SK-N-SH (cell line): ENCODE results near the gene TFRC. TPM values are rescaled to one million over a fixed set of nuclear protein-coding genes. Genes with fewer than 3 reads are reported as not detected.

ENCODE experiments used
- CTCF ChIA-PET: fragments of 300-600, 350-600 bp; formaldehyde crosslinking; extraction: SDS; loops from one replicate; lab custom pipeline; 2021; lab: Yijun Ruan, JAX
- POLR2A ChIA-PET: fragments of 350-600 bp; sonication (Branson Sonifier 250); formaldehyde crosslinking; extraction: SDS; loops from one replicate; lab custom pipeline; 2020; ENCODE audit warnings: antibody characterized with exemption, inconsistent platforms; lab: Yijun Ruan, JAX
- DNase-seq: peaks from one replicate; pipeline ENCODE4 v3.0.0; 2012
- H2AFZ ChIP-seq: fragments of 200-600 bp; sonication (generic); 2 replicates; pipeline ENCODE4 v1.8.1; 2016; ENCODE audit warnings: antibody characterized with exemption, mild to moderate bottlenecking, low read depth
- H3F3A ChIP-seq: fragments of 200-600 bp; sonication (generic); replicated peaks from 2 replicates; pipeline ENCODE3; 2016; ENCODE audit warnings: antibody characterized with exemption, mild to moderate bottlenecking; ENCODE audit not compliant: insufficient read depth
- H3K27ac ChIP-seq, 2 experiments: fragments of 200-500 bp in 1 of 2; fragments of 200-600 bp in 1 of 2; sonication (Bioruptor generic) in 1 of 2; sonication (generic), shearing (Covaris generic) in 1 of 2; 2 replicates each; pipeline versions ENCODE4 v1.5.1 to v1.6.1; 2014 to 2016; ENCODE audit warnings: low read depth in 2 of 2, inconsistent platforms in 1 of 2, low read length in 1 of 2, mild to moderate bottlenecking in 1 of 2, mixed read lengths in 1 of 2
- H3K27me3 ChIP-seq: fragments of 200-600 bp; sonication (generic), shearing (Covaris generic); 2 replicates; pipeline ENCODE4 v1.6.1; 2016; ENCODE audit warnings: mixed run types; ENCODE audit not compliant: insufficient read depth
- H3K36me3 ChIP-seq, 2 experiments: fragments of 200-500 bp in 1 of 2; fragments of 200-600 bp in 1 of 2; sonication (Bioruptor generic) in 1 of 2; sonication (generic) in 1 of 2; replicated peaks in 1 of 2; 2 replicates each; pipeline versions ENCODE3 to v1.5.1; 2014 to 2016; ENCODE audit warnings: low read length in 1 of 2, mild to moderate bottlenecking in 1 of 2; ENCODE audit not compliant: insufficient read depth in 2 of 2, control insufficient read depth in 1 of 2
- H3K4me1 ChIP-seq, 2 experiments: fragments of 200-500 bp in 1 of 2; fragments of 200-600 bp in 1 of 2; sonication (Bioruptor generic) in 1 of 2; sonication (generic), shearing (Covaris generic) in 1 of 2; 2 replicates each; pipeline versions ENCODE4 v1.5.1 to v1.6.1; 2014 to 2016; ENCODE audit warnings: low read depth in 1 of 2, low read length in 1 of 2, mixed run types in 1 of 2; ENCODE audit not compliant: insufficient read depth in 2 of 2, control insufficient read depth in 1 of 2
- H3K4me2 ChIP-seq: fragments of 200-600 bp; sonication (generic), shearing (Covaris generic); 2 replicates; pipeline ENCODE4 v1.6.1; 2017; ENCODE audit warnings: mixed run types
- H3K4me3 ChIP-seq, 2 experiments: fragments of 200-500 bp in 1 of 2; fragments of 200-600 bp in 1 of 2; sonication (Bioruptor generic) in 1 of 2; sonication (generic), shearing (Covaris generic) in 1 of 2; 2 replicates each; pipeline versions ENCODE4 v1.5.1 to v1.8.1; 2014 to 2016; ENCODE audit warnings: low read depth in 2 of 2, inconsistent platforms in 1 of 2, low read length in 1 of 2, mild to moderate bottlenecking in 1 of 2, mixed read lengths in 1 of 2, moderate library complexity in 1 of 2
- H3K79me2 ChIP-seq: fragments of 200-600 bp; sonication (generic); 2 replicates; pipeline ENCODE4 v1.8.1; 2017; ENCODE audit warnings: mild to moderate bottlenecking; ENCODE audit not compliant: insufficient read depth
- H3K9ac ChIP-seq: fragments of 200-600 bp; sonication (generic); 2 replicates; pipeline ENCODE4 v1.6.1; 2017; ENCODE audit warnings: mixed run types
- H3K9me2 ChIP-seq: fragments of 200-600 bp; sonication (generic); 2 replicates; pipeline ENCODE4 v1.6.1; 2017; ENCODE audit warnings: mixed run types
- H3K9me3 ChIP-seq: fragments of 200-600 bp; sonication (generic); 2 replicates; pipeline ENCODE4 v1.6.1; 2017; ENCODE audit warnings: mixed run types, mild to moderate bottlenecking, moderate library complexity
- H4K20me1 ChIP-seq: fragments of 200-600 bp; sonication (generic); 2 replicates; pipeline ENCODE4 v1.6.1; 2017; ENCODE audit warnings: mild to moderate bottlenecking, mixed run types; ENCODE audit not compliant: insufficient read depth
- ELF1 ChIP-seq: IDR thresholded peaks from 2 replicates; pipeline ENCODE4 v1.4.0; 2012
- NFIC ChIP-seq: IDR thresholded peaks from 2 replicates; pipeline ENCODE4 v1.4.0; 2012; ENCODE audit warnings: borderline replicate concordance
- NRF1 ChIP-seq: IDR thresholded peaks from 2 replicates; pipeline ENCODE4 v1.6.1; 2012; ENCODE audit warnings: low read depth, mild to moderate bottlenecking, low read length
- PBX3 ChIP-seq: IDR thresholded peaks from 2 replicates; pipeline ENCODE4; 2012
- RCOR1 ChIP-seq: fragments of 150-350 bp; IDR thresholded peaks from 2 replicates; pipeline ENCODE4 v1.6.1; 2017; ENCODE audit warnings: antibody characterized with exemption, low read length
- REST ChIP-seq: IDR thresholded peaks from 2 replicates; pipeline ENCODE4 v1.6.1; 2012; ENCODE audit warnings: mild to moderate bottlenecking, low read depth, low read length, moderate library complexity
- SMC3 ChIP-seq: IDR thresholded peaks from 2 replicates; pipeline ENCODE4 v1.6.1; 2012; ENCODE audit warnings: low read depth, low read length, improper control_type of control experiment
- WGBS: methylation state at CpG from one replicate; pipeline ENCODE4 v1.1.6; 2017; ENCODE audit warnings: low lambda C conversion rate; 5-methylcytosine and 5-hydroxymethylcytosine counted together
- polyA plus RNA-seq, 3 experiments: library from polyadenylated mRNA; depleted of rRNA; stranded (reverse); fragments of >200 nt; gene quantifications; 2 replicates each; pipeline ENCODE4 v1.2.3, GENCODE V29; 2012

TFRC gene
- polyA plus RNA-seq, 1 of the 3 experiments (the other 2 are of a cell fraction), result 35.0 TPM

DNA sequence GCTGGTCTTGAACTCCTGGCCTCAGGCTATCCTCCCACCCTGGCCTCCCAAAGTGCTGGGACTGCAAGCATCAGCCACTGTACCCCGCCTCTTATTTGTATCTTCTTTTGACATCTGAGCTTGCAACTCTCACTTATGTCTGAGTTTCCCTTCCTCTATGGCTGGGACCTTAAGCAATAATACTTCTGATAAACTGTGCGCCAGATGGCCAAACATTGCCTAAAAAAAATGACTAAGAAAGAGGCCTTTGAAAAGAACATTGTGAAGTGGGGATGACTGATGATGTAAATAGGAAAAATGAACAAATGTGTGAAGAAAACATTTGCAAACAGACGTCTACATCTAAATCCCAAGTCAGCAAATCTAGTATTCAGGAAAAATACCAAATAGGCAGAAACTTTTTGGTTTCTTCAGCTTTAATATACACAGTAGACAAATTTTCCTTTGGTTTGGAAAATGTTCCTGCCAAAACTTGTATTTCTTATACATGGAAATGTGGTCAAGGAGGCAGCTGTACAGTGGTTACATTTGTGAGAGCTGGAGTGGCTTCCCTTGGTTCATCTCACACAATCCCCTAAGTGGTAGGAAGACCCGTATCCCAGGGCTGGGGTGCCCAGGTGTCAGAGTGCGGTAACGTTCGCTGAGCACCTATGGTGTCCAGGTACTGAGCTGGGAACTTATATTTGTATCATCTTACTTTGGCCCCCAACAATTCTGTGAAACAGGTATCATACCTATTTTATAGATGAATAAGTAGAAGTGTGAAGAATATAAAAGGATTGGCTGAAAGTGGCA, 11.6 kb upstream of the TFRC start:
- CTCF ChIA-PET, result interaction anchor here (1.1 to 3.3 kb wide), 3 partner anchors 19 to 103 kb away, joined by 3 to 12 read pairs (median 4); no protein-coding TSS in a partner anchor
- POLR2A ChIA-PET, result no interaction called here
- DNase-seq, result no peak

More for the DNA sequence above, 11.6 kb upstream of the TFRC start:
- Histone ChIP-seq H3K4me2 (no peak overlapping the region), H3K9me3 (no peaks in the 10 kb centered on the region), H3K27ac (no peak overlapping the region), H3K27me3 (no peaks in the 10 kb centered on the region), H2AFZ (no peak overlapping the region), H3K4me1 (no peaks in the 10 kb centered on the region), H3F3A (no peaks in the 10 kb centered on the region), H3K36me3 (no peaks in the 10 kb centered on the region), H3K79me2 (no peaks in the 10 kb centered on the region), H3K4me3 (no peak overlapping the region), H3K9ac (no peak overlapping the region), H3K9me2 (no peaks in the 10 kb centered on the region), H4K20me1 (no peaks in the 10 kb centered on the region)
- TF ChIP-seq NFIC (no peak), PBX3 (no peak), SMC3 (no peak), NRF1 (no peak), ELF1 (no peak), REST (no peak), RCOR1 (no peak)
- 78% methylated on average over 7 of the region's 7 CpGs for WGBS
